Loucy (cell line): ENCODE results near the gene BICD1.
A peak's percentile ranks its signal among the peaks of the same experiment; 100 is the strongest.

Experiments used
- H2AFZ ChIP-seq: fragments of 200-600 bp; sonication (generic); 2 replicates; pipeline ENCODE4 v1.6.0; 2016; ENCODE audit warnings: antibody characterized with exemption, mild to moderate bottlenecking, low read length, moderate library complexity
- H3F3A ChIP-seq: fragments of 200-600 bp; 2 replicates; pipeline ENCODE4 v1.6.0; 2016; ENCODE audit warnings: antibody characterized with exemption, low read depth, mild to moderate bottlenecking
- H3K27me3 ChIP-seq: fragments of 200-600 bp; sonication (generic); 2 replicates; pipeline ENCODE4 v1.6.1; 2014; ENCODE audit warnings: low read length, mild to moderate bottlenecking; ENCODE audit not compliant: insufficient read depth, poor library complexity, severe bottlenecking
- H3K36me3 ChIP-seq: fragments of 200-600 bp; sonication (generic); 2 replicates; pipeline ENCODE4 v1.6.1; 2016; ENCODE audit warnings: low read length; ENCODE audit not compliant: insufficient read depth
- H3K4me1 ChIP-seq: fragments of 200-600 bp; sonication (generic); 2 replicates; pipeline ENCODE4 v1.5.1; 2014; ENCODE audit warnings: low read length, mild to moderate bottlenecking; ENCODE audit not compliant: insufficient read depth, poor library complexity, severe bottlenecking
- H3K4me2 ChIP-seq: fragments of 200-600 bp; sonication (generic); 2 replicates; pipeline ENCODE4 v1.6.0; 2014; ENCODE audit warnings: antibody characterized with exemption, low read length, low read depth, mild to moderate bottlenecking; ENCODE audit not compliant: poor library complexity, severe bottlenecking
- H3K4me3 ChIP-seq: fragments of 200-600 bp; sonication (generic); 2 replicates; pipeline ENCODE4 v1.5.1; 2014; ENCODE audit warnings: low read length, mild to moderate bottlenecking, mixed read lengths; ENCODE audit not compliant: poor library complexity, severe bottlenecking
- H3K79me2 ChIP-seq: fragments of 200-600 bp; sonication (generic); 2 replicates; pipeline ENCODE4 v1.6.1; 2014; ENCODE audit warnings: low read length; ENCODE audit not compliant: insufficient read depth
- H3K9ac ChIP-seq: fragments of 200-600 bp; sonication (generic); 2 replicates; pipeline ENCODE4 v1.6.0; 2014; ENCODE audit warnings: mild to moderate bottlenecking, low read depth, low read length, moderate library complexity; ENCODE audit not compliant: poor library complexity, severe bottlenecking
- H3K9me2 ChIP-seq: fragments of 200-600 bp; sonication (generic); replicated peaks from 2 replicates; pipeline ENCODE4 v1.6.1; 2016; ENCODE audit warnings: low read depth, low read length, mixed read lengths
- H3K9me3 ChIP-seq: fragments of 200-600 bp; sonication (generic); 2 replicates; pipeline ENCODE4 v1.6.1; 2014; ENCODE audit warnings: mild to moderate bottlenecking, antibody characterized with exemption, low read length, low read depth; ENCODE audit not compliant: insufficient read depth
- H4K20me1 ChIP-seq: fragments of 200-600 bp; sonication (generic); 2 replicates; pipeline ENCODE4 v1.6.0; 2014; ENCODE audit warnings: antibody characterized with exemption, low read length, mild to moderate bottlenecking; ENCODE audit not compliant: insufficient read depth, poor library complexity, severe bottlenecking
- CTCF ChIP-seq: fragments of 200-600 bp; sonication (generic); conservative IDR thresholded peaks from 2 replicates; pipeline ENCODE4 v1.5.1; 2014; ENCODE audit warnings: mild to moderate bottlenecking, antibody characterized with exemption, low read length
- EZH2phosphoT487 ChIP-seq: fragments of 200-600 bp; IDR thresholded peaks from 2 replicates; pipeline ENCODE4 v1.6.1; 2018; ENCODE audit warnings: antibody characterized with exemption, mild to moderate bottlenecking, moderate library complexity, borderline replicate concordance

The BICD1 gene

DNA sequence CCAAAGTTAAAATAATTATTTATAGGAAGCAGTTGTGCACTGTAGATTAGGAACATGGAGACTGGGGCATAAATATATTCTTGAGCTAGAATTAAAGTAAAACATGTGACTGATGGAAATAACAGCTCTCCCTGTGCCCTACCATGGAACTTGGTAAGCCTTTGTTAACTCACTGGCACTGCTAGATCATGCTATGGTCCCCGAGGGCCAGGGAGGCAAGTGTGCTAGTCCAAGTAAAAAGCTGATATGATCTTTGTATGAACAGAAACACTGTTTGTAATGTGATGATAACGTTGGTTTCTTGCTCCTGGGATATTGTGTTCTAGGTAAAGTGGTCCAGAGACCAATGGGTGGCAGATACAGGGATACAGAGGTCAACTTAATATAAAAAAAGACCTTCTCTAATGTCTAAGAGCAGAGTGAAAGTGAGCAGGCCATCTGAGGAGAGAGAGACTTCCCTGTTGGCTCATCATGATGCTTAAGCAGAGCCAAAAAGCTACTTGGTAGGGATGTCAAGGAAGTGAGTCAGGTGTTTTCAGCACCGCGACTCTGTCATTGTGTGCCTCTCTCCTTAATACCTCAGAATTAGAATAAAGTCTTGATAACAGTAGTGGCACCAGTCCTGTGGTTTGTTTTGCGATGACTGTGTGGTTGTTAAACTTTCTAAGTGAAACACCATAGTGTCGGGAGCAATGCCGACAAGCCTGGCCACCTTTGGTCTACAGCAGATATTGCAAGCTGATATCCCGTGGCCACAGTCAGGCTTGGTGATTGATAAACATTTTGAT is 27.6 kb downstream of the BICD1 start:
- Histone ChIP-seq H3K27me3 (no peaks in the 10 kb centered on the region), H3K79me2 (peaks cover 10% of the 10 kb centered on the region; the same call in 1 of the 2 replicates), H3K9me3 (no peaks in the 10 kb centered on the region), H3K4me1 (peaks cover 10% of the 10 kb centered on the region), H3K9me2 (no peaks in the 10 kb centered on the region), H3F3A (no peaks in the 10 kb centered on the region), H3K36me3 (no peaks in the 10 kb centered on the region), H3K4me2 (peak overlapping the region; percentile 59), H2AFZ (0 out of 2 replicates have a peak overlapping the region, but pooled peaks have one; percentile 4), H3K9ac (no peak overlapping the region), H3K4me3 (peak overlapping the region; percentile 55), H4K20me1 (no peaks in the 10 kb centered on the region)
- TF ChIP-seq CTCF: no peak; the same call in 1 of the 2 replicates
- TF ChIP-seq EZH2phosphoT487: no peak

GRCh38 chr12:32135967-32136366 is 29.3 kb downstream of the BICD1 start:
- H3K9me3 ChIP-seq: no peaks in the 10 kb centered on the region
- H3K27me3 ChIP-seq: no peaks in the 10 kb centered on the region
- no peak overlapping the region for H3K4me3 ChIP-seq
- peaks cover 10% of the 10 kb centered on the region for H3K4me1 ChIP-seq
- H3K36me3 ChIP-seq: no peaks in the 10 kb centered on the region
- H3K79me2 ChIP-seq: peaks cover 10% of the 10 kb centered on the region; the same call in 1 of the 2 replicates
- H2AFZ ChIP-seq: no peak overlapping the region
- no peak overlapping the region for H3K4me2 ChIP-seq
- no peaks in the 10 kb centered on the region for H3K9me2 ChIP-seq
- H3F3A ChIP-seq: no peaks in the 10 kb centered on the region
- H4K20me1 ChIP-seq: no peaks in the 10 kb centered on the region
- TF ChIP-seq CTCF (no peak), EZH2phosphoT487 (no peak)
- no peak overlapping the region for H3K9ac ChIP-seq

GRCh38 chr12:32136404-32136803 is 29.8 kb downstream of the BICD1 start:
- Histone ChIP-seq H3F3A (no peaks in the 10 kb centered on the region), H4K20me1 (no peaks in the 10 kb centered on the region), H2AFZ (no peak overlapping the region), H3K4me1 (peaks cover 10% of the 10 kb centered on the region), H3K4me3 (no peak overlapping the region), H3K9me3 (no peaks in the 10 kb centered on the region), H3K36me3 (no peaks in the 10 kb centered on the region), H3K9me2 (no peaks in the 10 kb centered on the region), H3K9ac (no peak overlapping the region), H3K27me3 (no peaks in the 10 kb centered on the region), H3K4me2 (no peak overlapping the region), H3K79me2 (peaks cover 10% of the 10 kb centered on the region; the same call in 1 of the 2 replicates)
- TF ChIP-seq CTCF: no peak
- TF ChIP-seq EZH2phosphoT487: no peak
